GM12878 (cell line): ENCODE data around the gene QSOX2. TPM values are rescaled to one million over a fixed set of nuclear protein-coding genes. Genes with fewer than 3 reads are reported as not detected.

ENCODE experiments used
- ATAC-seq: fragments of 200-7000 bp; cut with Tn5 transposase; 3 replicates; pipeline ENCODE4 v1.9.1; 2020; ENCODE audit warnings: mild to moderate bottlenecking, moderate library complexity
- BruUV-seq: library from RNA; stranded (reverse); fragments of 400-500 nt; replicated peaks from 2 replicates; lab custom pipeline; 2021; lab: Mats Ljungman, UMichigan
- CTCF ChIA-PET: fragments of 300-600 bp; sonication (Branson Sonifier 250); formaldehyde crosslinking; extraction: SDS; loops from one replicate; lab custom pipeline; 2021; ENCODE audit warnings: inconsistent platforms; lab: Yijun Ruan, JAX
- POLR2A ChIA-PET: fragments of 350-600 bp; formaldehyde crosslinking; extraction: SDS; loops from one replicate; lab custom pipeline; 2021; ENCODE audit warnings: inconsistent platforms; lab: Charles Lee
- RAD21 ChIA-PET: fragments of 300-600 bp; sonication (Branson Sonifier 250); formaldehyde crosslinking; loops from one replicate; lab custom pipeline; 2023; ENCODE audit warnings: antibody characterized with exemption; ENCODE audit not compliant: unreplicated experiment; lab: Charles Lee
- SMC1A ChIA-PET: fragments of 300-600 bp; sonication (Branson Sonifier 250); formaldehyde crosslinking; loops from one replicate; lab custom pipeline; 2023; ENCODE audit not compliant: unreplicated experiment, uncharacterized antibody; lab: Charles Lee
- DNase-seq: peaks from one replicate; pipeline ENCODE4 v3.0.0-alpha.2; 2011; ENCODE audit warnings: low read depth, low spot score
- FAIRE-seq: peaks from 3 replicates; lab custom pipeline; 2011; peaks lifted over from hg19 to GRCh38; lab: Jason Lieb, UNC
- H2AFZ ChIP-seq: 2 replicates; pipeline ENCODE4 v1.6.0; 2011; ENCODE audit warnings: low read depth, low read length, control low read depth; ENCODE audit not compliant: control insufficient read depth
- H3K27ac ChIP-seq: 2 replicates; pipeline ENCODE4 v1.5.1; 2011; ENCODE audit warnings: control low read depth; ENCODE audit not compliant: control insufficient read depth, insufficient read depth
- H3K27me3 ChIP-seq, 2 experiments: replicated peaks in 1 of 2; 2 replicates each; pipeline versions ENCODE4 v1.6.0 to v1.6.1; 2011; ENCODE audit warnings: low read length in 1 of 2; ENCODE audit not compliant: control insufficient read depth in 2 of 2, insufficient read depth in 2 of 2
- H3K36me3 ChIP-seq, 2 experiments: 2 replicates each; pipeline ENCODE4 v1.5.1; 2011; ENCODE audit warnings: low read length in 1 of 2; ENCODE audit not compliant: control insufficient read depth in 2 of 2, insufficient read depth in 2 of 2
- H3K4me1 ChIP-seq: 2 replicates; pipeline ENCODE4 v1.6.1; 2011; ENCODE audit warnings: mild to moderate bottlenecking, low read length, moderate library complexity, mixed read lengths; ENCODE audit not compliant: control insufficient read depth, insufficient read depth
- H3K4me2 ChIP-seq: 2 replicates; pipeline ENCODE4 v1.6.0; 2011; ENCODE audit warnings: control low read depth; ENCODE audit not compliant: control insufficient read depth, insufficient read depth
- H3K4me3 ChIP-seq: fragments of 200-600 bp; sonication (generic); 2 replicates; pipeline ENCODE4 v1.5.1; 2016
- H3K79me2 ChIP-seq: 2 replicates; pipeline ENCODE4 v1.6.0; 2011; ENCODE audit warnings: low read length; ENCODE audit not compliant: control insufficient read depth, insufficient read depth
- H3K9ac ChIP-seq: 2 replicates; pipeline ENCODE4 v1.8.0; 2011; ENCODE audit warnings: low read length, control low read depth, mixed read lengths; ENCODE audit not compliant: control insufficient read depth, insufficient read depth
- H3K9me3 ChIP-seq: replicated peaks from 3 replicates; pipeline ENCODE4 v1.5.1; 2011; ENCODE audit warnings: mild to moderate bottlenecking, low read length; ENCODE audit not compliant: control insufficient read depth, insufficient read depth
- H4K20me1 ChIP-seq: 2 replicates; pipeline ENCODE4 v1.6.0; 2011; ENCODE audit not compliant: control insufficient read depth, insufficient read depth
- BCL11A ChIP-seq: IDR thresholded peaks from 2 replicates; pipeline ENCODE4 v1.6.1; 2011; ENCODE audit warnings: low read depth, low read length
- CREB1 ChIP-seq: IDR thresholded peaks from 2 replicates; pipeline ENCODE4 v1.6.1; 2012; ENCODE audit warnings: low read depth, mild to moderate bottlenecking, inconsistent platforms
- DPF2 ChIP-seq: fragments of 450-650 bp; IDR thresholded peaks from 2 replicates; pipeline ENCODE4 v1.6.1; 2017; ENCODE audit warnings: mild to moderate bottlenecking
- FOXM1 ChIP-seq: IDR thresholded peaks from 2 replicates; pipeline ENCODE4 v1.6.1; 2012; ENCODE audit warnings: low read depth, mild to moderate bottlenecking, inconsistent platforms, low read length, moderate library complexity
- KDM1A ChIP-seq: fragments of 200-600 bp; sonication (generic); IDR thresholded peaks from 2 replicates; pipeline ENCODE4 v1.6.1; 2016; ENCODE audit warnings: borderline replicate concordance
- KLF5 ChIP-seq: fragments of 450-650 bp; IDR thresholded peaks from 2 replicates; pipeline ENCODE4 v1.6.1; 2014; ENCODE audit warnings: mild to moderate bottlenecking; ENCODE audit not compliant: partially characterized antibody
- MEF2B ChIP-seq: fragments of 450-650 bp; IDR thresholded peaks from 2 replicates; pipeline ENCODE4 v1.6.1; 2018; ENCODE audit warnings: mild to moderate bottlenecking, moderate library complexity; ENCODE audit not compliant: partially characterized antibody, poor library complexity, severe bottlenecking
- NR2C1 ChIP-seq: fragments of 450-650 bp; IDR thresholded peaks from 2 replicates; pipeline ENCODE4 v1.6.1; 2017; ENCODE audit warnings: antibody characterized with exemption, mild to moderate bottlenecking, moderate library complexity
- POLR2AphosphoS2 ChIP-seq: IDR thresholded peaks from 2 replicates; pipeline ENCODE4 v1.6.1; 2011; ENCODE audit warnings: low read depth, mild to moderate bottlenecking, low read length, improper control_type of control experiment, moderate library complexity
- RCOR1 ChIP-seq: conservative IDR thresholded peaks from 2 replicates; pipeline ENCODE4 v1.6.1; 2012; ENCODE audit warnings: low read depth, low read length, improper control_type of control experiment
- RFX5 ChIP-seq: IDR thresholded peaks from 2 replicates; pipeline ENCODE4 v1.6.1; 2011; ENCODE audit warnings: low read depth, low read length, improper control_type of control experiment
- SPI1 ChIP-seq: IDR thresholded peaks from 2 replicates; pipeline ENCODE4 v1.6.1; 2011; ENCODE audit warnings: low read depth, mild to moderate bottlenecking, low read length, moderate library complexity, borderline replicate concordance; ENCODE audit not compliant: insufficient read depth
- STAT3 ChIP-seq: IDR thresholded peaks from 2 replicates; pipeline ENCODE4 v1.6.1; 2011; ENCODE audit warnings: low read depth, low read length, improper control_type of control experiment
- TBL1XR1 ChIP-seq: IDR thresholded peaks from 2 replicates; pipeline ENCODE4 v1.6.1; 2012; ENCODE audit warnings: low read depth, low read length, improper control_type of control experiment
- TCF7 ChIP-seq: IDR thresholded peaks from 2 replicates; pipeline ENCODE4 v1.6.1; 2014; ENCODE audit warnings: antibody characterized with exemption, borderline replicate concordance
- ZBTB11 ChIP-seq: fragments of 450-650 bp; formaldehyde crosslinking; IDR thresholded peaks from 2 replicates; pipeline ENCODE4 v1.5.0; 2022; ENCODE audit warnings: mild to moderate bottlenecking, missing genetic modification characterization
- ZNF207 ChIP-seq: fragments of 450-650 bp; IDR thresholded peaks from 2 replicates; pipeline ENCODE4 v1.6.1; 2014; ENCODE audit warnings: antibody characterized with exemption, mild to moderate bottlenecking, borderline replicate concordance
- ZNF217 ChIP-seq: fragments of 450-650 bp; IDR thresholded peaks from 2 replicates; pipeline ENCODE4 v1.6.1; 2017; ENCODE audit warnings: antibody characterized with exemption, mild to moderate bottlenecking
- ZNF274 ChIP-seq: IDR thresholded peaks from one replicate; pipeline ENCODE4 v1.8.0; 2011; ENCODE audit not compliant: insufficient read length, insufficient read depth
- WGBS: methylation state at CpG from one replicate; pipeline ENCODE4 v1.1.6; 2016; ENCODE audit warnings: low lambda C conversion rate; ENCODE audit not compliant: insufficient replicate concordance, insufficient coverage; ENCODE audit errors: missing lambda C conversion rate; 5-methylcytosine and 5-hydroxymethylcytosine counted together
- in situ Hi-C: fragments of 300-500 bp; cut with MboI; formaldehyde crosslinking; loops from 9 replicates; pipeline ENCODE4 v1.14.3; 2018; ENCODE audit warnings: mixed read lengths
- intact Hi-C: fragments of 100-400 bp; cut with micrococcal nuclease; formaldehyde crosslinking; loops from one replicate; pipeline ENCODE4 v1.14.2; 2022; ENCODE audit not compliant: unreplicated experiment
- polyA plus RNA-seq, 11 experiments: library from polyadenylated mRNA; depleted of rRNA in 4 of 11; unstranded in 6 of 11; stranded (reverse) in 5 of 11; fragments of >200 nt; fragmentation: Nextera tagmentation in 4 of 11; fragmentation: Illumina TruSeq in 1 of 11; extraction: Ambion mirVana in 4 of 11; extraction: Trizol in 1 of 11; gene quantifications; 1 replicate in 1 of 11; 2 replicates in 10 of 11; pipeline versions ENCODE4 v1.2.1 to v1.2.3, GENCODE V29; 2011 to 2016; ENCODE audit warnings: inconsistent platforms in 2 of 11, missing spikeins in 2 of 11, low read depth in 1 of 11
- total RNA-seq, 4 experiments: library from RNA; depleted of rRNA in 3 of 4; stranded (reverse); fragments of >200 nt in 3 of 4; fragmentation: Illumina TruSeq in 1 of 4; extraction: Trizol in 1 of 4; gene quantifications; 2 replicates each; pipeline versions ENCODE4 v1.2.1 to v1.2.3, GENCODE V29; 2013 to 2021
- TF ChIP-seq, protein P1 (sequence below): fragments of 150-350 bp; IDR thresholded peaks from 2 replicates; pipeline ENCODE4 v1.6.1; 2014; ENCODE audit warnings: mild to moderate bottlenecking, low read depth, low read length

QSOX2 gene
- total and polyA plus RNA-seq, 10 of the 15 experiments (the other 5 are each of a cell fraction or from before 2014, with no cell fraction given) = 0.34 to 16.1 (median 8.2) TPM

DNA sequence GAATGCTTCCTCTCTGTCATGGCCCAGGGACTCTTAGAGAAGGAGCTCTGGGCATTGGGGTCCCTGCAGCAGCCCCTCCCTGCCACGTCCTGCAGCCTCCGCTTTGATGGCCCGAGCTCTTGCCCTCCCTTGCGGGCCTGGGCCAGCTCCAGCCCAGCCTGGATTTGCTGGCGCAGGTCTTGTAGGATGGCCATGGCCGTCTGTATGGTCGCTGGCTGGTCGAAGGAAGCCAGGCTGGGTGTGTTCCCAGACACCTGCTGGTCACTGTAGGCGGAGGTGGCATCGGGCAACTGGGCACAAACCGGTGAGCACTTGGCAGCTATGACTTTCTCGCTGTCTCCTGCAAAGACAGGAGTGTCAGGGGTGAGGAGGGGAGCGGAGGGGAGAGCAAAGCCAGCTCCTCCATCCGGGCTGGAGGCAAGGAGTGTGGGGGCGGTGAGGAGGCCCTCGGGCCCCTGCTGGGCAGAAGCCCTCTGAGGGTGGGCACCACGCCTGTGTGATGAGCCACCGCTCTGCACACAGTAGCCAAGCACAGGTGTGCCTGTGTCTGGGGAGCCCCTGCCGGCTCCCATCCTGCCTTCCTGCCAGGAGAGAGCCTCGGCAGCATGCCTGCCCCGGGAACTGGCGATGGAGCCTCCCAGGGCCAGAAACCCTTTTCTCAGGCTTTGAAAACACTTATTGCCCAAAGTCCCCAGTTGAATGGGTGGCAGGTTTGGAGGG is 45.9 kb upstream of the QSOX2 start (continued):
- no peak for TF ChIP-seq TBL1XR1
- no peak for TF ChIP-seq DPF2
- no peak for TF ChIP-seq TCF7
- TF ChIP-seq ZNF274 = no peak
- no peak for TF ChIP-seq RFX5
- TF ChIP-seq POLR2AphosphoS2 = no peak
- no peak for TF ChIP-seq RCOR1
- no peak for TF ChIP-seq CREB1
- no peak for TF ChIP-seq ZNF207

DNA sequence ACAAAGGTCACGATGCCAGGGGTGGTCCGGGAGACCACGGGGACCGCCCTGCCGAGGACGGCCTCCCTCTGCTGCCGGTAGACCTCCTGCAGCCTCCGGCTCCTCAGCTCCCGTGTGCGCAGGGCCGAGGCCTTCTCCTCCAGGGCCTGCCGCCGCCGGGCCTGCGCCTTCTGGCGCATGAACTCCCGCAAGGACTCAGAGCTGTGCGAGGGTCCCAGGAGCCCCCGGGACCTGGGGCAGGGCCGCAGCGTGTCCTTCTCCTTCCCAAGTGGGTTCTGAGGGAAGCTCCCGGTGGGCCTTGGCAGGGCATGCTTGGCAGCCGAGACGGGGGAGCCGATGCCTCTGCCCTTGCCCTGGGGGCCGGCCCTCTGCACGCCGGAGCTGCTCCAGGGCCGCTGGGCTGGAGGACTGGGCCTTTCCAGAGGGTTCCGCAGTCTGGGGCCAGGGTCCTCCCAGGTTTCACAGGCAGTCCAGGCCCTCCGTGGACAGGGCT is 44.9 kb upstream of the QSOX2 start:
- Histone ChIP-seq H4K20me1 (no peaks in the 10 kb centered on the region), H2AFZ (no peak overlapping the region), H3K27ac (no peak overlapping the region), H3K4me3 (no peak overlapping the region), H3K79me2 (no peaks in the 10 kb centered on the region), H3K9ac (no peak overlapping the region), H3K4me2 (no peak overlapping the region), H3K27me3 (no peaks in the 10 kb centered on the region), H3K36me3 (no peaks in the 10 kb centered on the region), H3K4me1 (no peaks in the 10 kb centered on the region), H3K9me3 (no peaks in the 10 kb centered on the region; the same call in 2 of the 3 replicates)
- POLR2A ChIA-PET = no interaction called here
- no TSS peak for BruUV-seq
- SMC1A ChIA-PET = no interaction called here
- WGBS = 68% methylated on average over 29 of the region's 31 CpGs
- in situ Hi-C loops = no loop called here
- no peak for ATAC-seq
- FAIRE-seq = no peak
- RAD21 ChIA-PET = no interaction called here
- no peak for DNase-seq
- intact Hi-C loops = no loop called here
- CTCF ChIA-PET = interaction anchor here (0.6 to 0.8 kb wide), 2 partner anchors 122 to 201 kb away, joined by 3 read pairs; no protein-coding TSS in a partner anchor
- TF ChIP-seq ZNF217 = no peak
- TF ChIP-seq CREB1 = no peak
- TF ChIP-seq FOXM1 = no peak
- TF ChIP-seq ZBTB11 = no peak
- no peak for TF ChIP-seq STAT3
- TF ChIP-seq KLF5 = no peak
- TF ChIP-seq NR2C1 = no peak
- TF ChIP-seq BCL11A = no peak
- no peak for TF ChIP-seq KDM1A
- TF ChIP-seq, protein P1, sequence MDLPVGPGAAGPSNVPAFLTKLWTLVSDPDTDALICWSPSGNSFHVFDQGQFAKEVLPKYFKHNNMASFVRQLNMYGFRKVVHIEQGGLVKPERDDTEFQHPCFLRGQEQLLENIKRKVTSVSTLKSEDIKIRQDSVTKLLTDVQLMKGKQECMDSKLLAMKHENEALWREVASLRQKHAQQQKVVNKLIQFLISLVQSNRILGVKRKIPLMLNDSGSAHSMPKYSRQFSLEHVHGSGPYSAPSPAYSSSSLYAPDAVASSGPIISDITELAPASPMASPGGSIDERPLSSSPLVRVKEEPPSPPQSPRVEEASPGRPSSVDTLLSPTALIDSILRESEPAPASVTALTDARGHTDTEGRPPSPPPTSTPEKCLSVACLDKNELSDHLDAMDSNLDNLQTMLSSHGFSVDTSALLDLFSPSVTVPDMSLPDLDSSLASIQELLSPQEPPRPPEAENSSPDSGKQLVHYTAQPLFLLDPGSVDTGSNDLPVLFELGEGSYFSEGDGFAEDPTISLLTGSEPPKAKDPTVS = no peak
- TF ChIP-seq TBL1XR1 = no peak
- no peak for TF ChIP-seq SPI1
- TF ChIP-seq MEF2B = no peak
